Activated T-cell treated with anti-CD3 and anti-CD28 coated beads for 48 hours (primary cell): ENCODE data around the gene ZDHHC14.
A peak's percentile ranks its signal among the peaks of the same experiment; 100 is the strongest.

ENCODE experiments used
- DNase-seq: peaks from one replicate; pipeline ENCODE4 v3.0.0-alpha.2; 2020; ENCODE audit warnings: low read depth

The ZDHHC14 gene

GRCh38 chr6:157534134-157534871 is 153.3 kb downstream of the ZDHHC14 start:
- DNase-seq = no peak

DNA sequence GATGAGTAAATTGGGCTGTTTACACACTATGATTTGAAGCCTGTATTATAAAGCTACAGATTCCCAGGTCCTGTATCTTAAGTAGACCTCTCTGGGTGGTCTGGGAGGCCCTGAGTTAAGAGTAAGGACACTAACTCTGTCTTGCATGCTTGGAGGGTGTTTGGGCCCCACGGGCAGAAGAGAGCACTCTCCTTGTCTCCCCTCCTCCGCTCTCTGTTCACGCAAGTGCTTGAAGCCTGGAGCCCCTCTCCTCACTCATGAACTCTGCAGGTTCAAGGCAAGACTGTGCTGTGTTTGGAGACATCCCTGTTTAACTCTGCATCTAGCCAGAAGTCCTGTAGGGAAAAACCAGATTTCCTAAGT is 154.0 kb downstream of the ZDHHC14 start:
- no peak for DNase-seq

DNA sequence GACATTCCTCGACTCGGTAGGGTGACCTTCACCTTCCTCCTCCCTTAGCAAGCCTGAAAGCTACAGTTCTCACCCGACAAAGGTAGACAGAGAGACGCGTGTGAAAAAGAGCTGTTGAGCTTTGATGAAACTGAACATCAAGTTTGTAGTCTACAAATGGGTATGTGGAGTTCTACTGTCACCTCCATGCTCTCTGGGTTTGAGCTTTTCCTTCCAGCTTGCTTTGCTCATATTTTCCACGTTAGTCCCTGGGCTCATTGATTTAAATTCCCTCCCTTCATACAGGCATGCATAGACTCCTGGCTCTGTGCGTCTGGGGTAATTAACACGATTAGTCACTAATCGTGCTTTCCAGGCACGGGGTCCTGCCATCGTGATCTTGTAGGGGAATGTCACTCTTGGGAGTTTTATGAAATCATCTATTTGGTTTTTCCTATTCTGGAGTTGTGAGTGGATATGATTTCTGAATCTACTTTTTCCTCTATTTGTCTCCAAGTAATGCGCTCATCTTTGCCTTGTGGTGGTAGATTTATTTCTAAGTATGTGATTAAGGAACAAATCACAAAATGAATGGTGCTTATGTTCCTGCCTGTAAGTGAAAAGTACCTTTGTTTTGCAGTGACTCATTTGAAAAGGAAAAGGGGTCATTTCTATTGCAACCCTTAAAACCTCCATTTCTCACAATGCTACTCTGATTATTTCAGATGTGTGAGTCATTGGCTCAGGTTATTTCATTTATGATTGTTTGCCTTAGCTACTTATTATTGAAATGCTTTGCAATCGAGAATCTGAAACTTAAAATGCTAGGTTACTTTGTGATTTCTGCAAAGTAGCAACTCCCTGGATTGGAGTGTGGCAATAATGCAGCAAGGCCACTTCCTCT is 154.6 kb downstream of the ZDHHC14 start:
- DNase-seq = no peak

GRCh38 chr6:157536223-157536545 is 155.2 kb downstream of the ZDHHC14 start:
- no peak for DNase-seq

GRCh38 chr6:157537556-157537955 is 156.6 kb downstream of the ZDHHC14 start:
- no peak for DNase-seq

- no peak for DNase-seq
Observed at GRCh38 chr6:157538168-157538567, 157.2 kb downstream of the ZDHHC14 start.

GRCh38 chr6:157538698-157539097 is 157.7 kb downstream of the ZDHHC14 start:
- no peak for DNase-seq

- no peak for DNase-seq
Observed at GRCh38 chr6:157539421-157539822, 158.4 kb downstream of the ZDHHC14 start.

- no peak for DNase-seq
Observed at GRCh38 chr6:157539900-157540752, 159.1 kb downstream of the ZDHHC14 start.

DNA sequence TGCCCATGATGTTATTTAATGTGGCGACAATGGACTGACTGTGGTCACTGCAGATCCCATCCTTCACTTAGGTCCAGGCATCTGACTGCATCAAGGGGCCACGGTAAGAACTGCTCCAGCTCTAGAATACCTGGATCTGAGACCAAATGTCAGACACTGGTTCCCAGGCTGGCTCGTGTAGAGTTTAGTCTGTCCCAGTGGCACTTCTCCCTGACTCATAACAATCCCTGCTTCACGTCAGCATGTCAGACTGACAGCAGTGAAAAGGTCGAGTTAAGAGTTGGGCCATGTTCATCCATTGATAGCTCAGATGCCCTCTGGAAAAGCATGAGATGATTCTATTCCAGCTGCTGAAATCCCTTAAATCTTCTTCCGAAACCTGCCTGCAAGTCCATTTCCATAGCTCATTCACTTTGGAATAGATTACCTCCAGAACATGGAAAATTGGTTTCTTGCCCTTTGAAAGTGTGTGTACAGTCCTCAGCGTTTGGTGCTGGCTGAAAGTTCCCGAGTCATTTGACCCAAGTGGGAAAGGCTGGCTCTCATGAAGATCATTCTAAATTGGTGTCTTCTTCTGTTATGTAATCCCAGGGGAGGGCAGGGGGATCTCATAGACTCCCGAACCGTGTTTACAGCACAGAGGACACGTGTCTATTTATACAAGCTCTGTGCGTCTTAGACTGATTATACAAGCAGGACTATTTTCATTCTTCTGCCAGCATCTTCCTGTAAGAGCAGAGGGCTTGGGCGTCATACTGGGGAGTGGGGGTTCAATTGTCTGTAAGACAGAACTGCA is 160.8 kb downstream of the ZDHHC14 start:
- no peak for DNase-seq

DNA sequence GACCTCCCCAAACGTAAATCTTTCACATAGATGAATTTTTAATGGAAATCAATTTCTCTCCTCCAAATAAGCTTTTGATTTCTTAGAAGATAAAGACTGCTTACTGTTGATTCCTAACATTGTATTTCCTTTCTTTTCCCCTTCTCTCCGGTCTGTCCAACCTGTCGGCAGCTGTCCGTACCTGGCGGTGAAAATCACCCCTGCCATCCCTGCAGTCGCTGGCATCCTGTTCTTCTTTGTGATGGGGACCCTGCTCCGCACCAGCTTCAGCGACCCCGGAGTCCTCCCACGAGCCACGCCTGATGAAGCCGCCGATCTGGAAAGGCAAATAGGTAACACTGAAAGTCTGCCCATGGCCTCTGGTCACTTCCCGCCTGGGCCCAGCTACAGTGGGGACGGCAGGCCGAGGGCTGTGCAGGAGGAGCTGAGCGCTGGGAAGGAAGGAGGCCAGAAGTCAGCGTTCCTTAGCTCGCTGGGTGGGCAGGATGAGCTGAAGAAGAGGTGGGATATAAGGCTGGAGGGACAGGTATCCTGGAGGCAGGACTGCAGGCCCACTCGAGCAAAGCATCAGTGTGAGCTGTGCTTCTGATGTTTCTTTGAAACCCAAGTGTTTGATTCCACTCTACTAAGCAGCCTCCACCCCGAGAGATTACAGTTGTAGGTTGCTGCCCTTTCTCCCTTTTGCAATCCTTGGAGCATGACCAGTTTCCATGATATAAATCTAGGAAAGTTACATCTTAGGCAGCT is 161.6 kb downstream of the ZDHHC14 start:
- no peak for DNase-seq

DNA sequence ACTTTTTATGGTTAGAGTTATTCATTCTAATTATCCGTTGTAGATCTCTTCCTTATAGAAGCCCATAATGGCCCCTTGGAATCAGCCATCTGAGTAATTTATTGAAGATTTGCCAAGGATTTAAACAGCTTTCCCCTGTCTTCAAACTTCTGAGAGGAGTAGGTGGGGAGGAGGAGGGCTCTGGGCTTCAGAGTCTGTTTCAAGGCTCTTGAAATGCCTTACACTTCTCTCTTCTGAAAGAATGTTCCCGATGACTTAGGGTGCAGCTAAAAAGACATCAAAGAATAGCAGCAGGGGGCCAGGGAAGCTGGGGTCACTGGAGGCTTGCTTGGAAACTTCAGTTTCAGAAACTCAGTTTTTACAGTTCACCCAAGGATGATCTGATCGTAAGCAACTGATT is 165.3 kb downstream of the ZDHHC14 start:
- no peak for DNase-seq

GRCh38 chr6:157547112-157547511 is 166.1 kb downstream of the ZDHHC14 start:
- no peak for DNase-seq

GRCh38 chr6:157548635-157549467 is 167.9 kb downstream of the ZDHHC14 start:
- no peak for DNase-seq

DNA sequence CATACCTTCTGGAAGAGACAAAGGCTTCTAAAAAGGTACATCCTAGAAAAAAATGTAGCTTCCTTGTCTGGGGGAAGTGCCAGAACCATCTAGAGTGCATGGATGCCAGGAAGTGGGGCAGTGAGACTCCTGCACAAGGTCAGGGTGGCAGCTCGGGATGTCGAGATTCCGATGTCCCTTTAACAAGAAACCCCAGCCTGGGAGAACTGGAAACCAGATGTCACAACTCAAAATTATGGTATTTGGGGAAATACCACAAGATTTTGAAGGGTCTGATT is 168.4 kb downstream of the ZDHHC14 start:
- no peak for DNase-seq

DNA sequence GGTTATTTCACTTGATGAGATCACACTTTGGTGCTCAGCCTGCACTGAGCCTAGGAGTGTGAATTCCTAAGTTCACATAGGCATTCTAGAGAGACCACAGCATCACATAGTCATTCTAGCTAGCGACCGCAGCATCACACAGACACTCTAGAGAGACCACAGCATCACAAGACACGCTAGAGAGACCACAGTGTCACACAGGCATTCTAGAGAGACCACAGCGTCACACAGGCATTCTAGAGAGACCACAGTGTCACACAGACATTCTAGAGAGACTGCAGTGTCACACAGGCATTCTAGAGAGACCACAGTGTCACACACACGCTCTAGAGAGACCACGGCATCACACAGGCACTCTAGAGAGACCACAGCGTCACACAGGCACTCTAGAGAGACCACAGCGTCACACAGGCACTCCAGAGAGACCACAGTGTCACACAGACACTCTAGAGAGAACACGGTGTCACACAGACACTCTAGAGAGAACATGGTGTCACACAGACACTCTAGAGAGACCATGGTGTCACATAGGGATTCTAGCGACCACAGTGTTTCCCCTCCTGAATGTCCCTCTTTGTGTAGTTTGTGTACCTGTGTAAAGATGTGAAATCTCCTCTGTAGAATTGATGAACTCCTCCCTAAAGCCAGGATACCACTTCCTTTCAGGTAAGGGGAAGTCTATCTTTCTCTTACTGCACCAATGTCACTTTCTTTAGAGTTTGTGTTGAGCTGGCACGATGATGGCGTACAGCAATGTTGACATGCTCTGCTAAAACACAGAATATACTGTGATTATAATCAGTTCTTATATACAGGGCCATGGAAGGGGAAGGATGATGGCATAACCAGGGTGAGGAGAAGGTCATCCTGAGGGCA is 169.4 kb downstream of the ZDHHC14 start:
- peak; percentile 13 for DNase-seq

DNA sequence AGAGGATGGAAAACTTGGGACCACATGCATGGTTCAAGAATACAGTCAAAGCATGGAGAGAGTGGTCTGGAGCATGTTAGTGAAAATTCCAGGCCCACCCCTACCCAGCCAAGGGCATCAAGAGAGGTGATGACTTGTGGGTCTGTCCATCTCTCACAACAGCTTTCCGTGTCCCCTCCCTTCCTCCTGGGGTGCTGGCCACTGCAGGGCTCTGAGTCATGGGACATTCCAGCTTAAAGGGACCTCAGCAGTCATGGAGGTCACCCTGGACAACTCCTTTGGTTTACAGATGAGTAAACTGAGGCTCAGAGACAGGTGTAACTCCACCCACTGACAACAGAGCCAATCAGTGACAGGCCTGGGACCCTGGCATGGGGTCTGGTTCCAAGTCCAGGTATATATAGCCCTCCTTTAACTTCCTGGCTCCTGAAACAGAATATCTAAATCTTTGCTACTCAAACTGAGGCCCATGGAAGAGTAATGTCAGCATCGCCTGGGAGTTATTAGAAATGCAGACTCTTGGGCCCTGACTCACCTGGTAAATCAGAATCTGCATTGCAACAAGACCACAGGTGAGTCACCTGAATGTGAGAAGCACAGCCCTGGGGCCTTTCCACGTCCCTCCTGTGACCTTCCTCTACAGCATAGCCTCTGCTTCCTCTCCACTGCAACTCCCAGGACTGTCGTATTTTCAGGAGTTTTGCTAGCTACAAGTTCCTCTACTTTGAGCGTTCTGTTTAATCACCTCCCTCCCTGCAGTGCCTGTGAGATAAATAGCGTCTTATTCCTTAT is 170.2 kb downstream of the ZDHHC14 start:
- no peak for DNase-seq

DNA sequence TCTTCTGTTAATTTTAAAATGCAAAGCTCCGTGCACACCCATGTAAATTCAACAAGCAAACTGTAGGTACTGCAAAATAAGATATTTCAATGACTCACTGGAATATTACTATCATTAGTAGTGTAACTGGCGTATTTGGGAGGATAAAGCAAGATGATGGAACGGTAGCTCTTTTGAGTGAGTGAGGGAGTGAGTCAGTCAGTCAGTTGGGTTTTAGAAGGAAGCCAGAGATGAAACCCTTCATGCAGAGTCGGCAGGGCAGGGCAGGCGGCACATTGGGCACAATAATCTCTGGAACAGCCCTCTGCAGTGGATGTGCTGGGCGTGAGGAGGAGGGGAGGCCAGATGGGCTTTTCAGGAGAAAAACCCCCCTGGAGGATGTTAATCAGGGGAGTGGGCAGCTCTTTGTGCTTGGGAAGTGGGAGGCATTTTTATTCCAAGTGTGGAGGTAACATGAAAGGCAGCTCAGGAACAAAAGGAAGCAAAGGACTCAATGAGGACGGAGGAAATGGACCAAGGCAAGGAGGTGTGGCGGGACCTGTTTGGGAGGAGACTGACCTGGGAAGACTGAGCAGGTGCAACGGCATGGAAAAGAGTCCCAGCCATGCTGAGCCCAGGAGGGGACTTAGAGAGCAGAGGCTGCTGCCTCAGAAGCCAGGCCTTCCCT is 171.2 kb downstream of the ZDHHC14 start:
- DNase-seq = no peak
